ENCODE results near the gene ZMIZ1.
"Not testable (repeated sequence)": the region's sequence is repeated elsewhere in the genome, so short reads cannot be mapped to it uniquely, and the experiment has no call there.

Gene ZMIZ1

GRCh38 chr10:79268161-79268601, 199.4 kb downstream of the ZMIZ1 start:
- DNase-seq (ENCODE audit: low spot score), result no peak

GRCh38 chr10:79268742-79269141, 200.0 kb downstream of the ZMIZ1 start:
- DNase-seq (ENCODE audit: low spot score), result no peak

GRCh38 chr10:79269443-79269842, 200.7 kb downstream of the ZMIZ1 start:
- no peak for DNase-seq (ENCODE audit: low spot score)

- DNase-seq (ENCODE audit: low spot score), result no peak
Measured at GRCh38 chr10:79269969-79270368, 201.2 kb downstream of the ZMIZ1 start.

DNA sequence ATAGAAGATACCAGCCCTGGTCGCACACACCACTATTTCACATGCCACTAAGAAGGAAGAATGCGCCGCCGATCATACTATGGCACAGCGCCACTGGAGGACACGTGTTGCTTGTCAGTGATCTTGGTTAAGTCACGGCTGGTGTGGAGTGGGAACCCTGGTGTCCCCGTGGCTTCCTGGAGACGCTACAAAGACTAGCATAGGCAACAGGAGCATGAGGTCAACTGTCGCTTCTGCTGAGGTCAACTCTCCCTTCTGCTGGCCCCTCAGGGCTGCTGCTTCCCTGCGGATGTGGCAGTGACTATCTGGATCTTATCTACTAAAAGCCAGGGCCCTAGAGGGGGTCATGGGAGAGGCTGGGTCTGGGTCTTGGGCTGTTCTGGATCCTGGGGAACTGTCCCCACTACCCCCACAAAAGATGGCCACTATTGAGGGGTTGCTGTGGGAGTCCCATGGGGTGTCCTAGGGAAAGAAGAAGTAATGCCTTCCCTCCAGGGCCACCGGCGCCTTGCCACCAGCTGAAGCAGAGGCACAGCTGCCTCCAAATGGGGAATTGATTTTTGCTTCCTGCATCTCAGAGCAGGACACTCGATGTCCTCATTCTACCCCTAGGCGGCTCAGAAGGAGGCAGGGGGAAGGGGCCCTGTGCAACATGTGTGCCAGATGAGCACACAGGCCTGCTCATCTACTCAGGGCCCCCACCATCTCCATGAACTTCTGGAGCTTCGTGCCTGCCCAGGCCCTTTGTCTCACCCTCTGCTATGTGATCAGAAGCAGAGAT, 201.9 kb downstream of the ZMIZ1 start:
- no peak for DNase-seq (ENCODE audit: low spot score)

DNA sequence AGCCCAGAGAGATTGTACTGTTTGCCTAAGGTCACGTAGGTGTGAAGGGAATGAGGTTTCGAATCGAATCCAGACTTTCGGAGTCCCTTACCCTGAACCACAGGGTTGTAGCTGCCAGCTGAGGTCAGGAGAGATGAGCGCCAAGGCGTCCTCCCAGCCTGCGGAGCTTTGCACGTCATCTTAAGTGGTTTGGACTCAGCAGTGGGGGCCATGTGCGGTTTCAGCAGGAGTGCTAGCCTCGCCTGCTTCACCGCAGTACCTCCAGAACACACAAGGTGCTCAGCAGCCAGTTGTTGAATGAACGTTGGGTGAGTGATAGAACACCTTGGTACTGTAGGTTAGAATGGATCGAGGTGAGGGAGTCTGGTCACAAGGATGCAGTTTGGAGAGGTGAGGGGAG, 203.6 kb downstream of the ZMIZ1 start:
- DNase-seq (ENCODE audit: low spot score), result no peak

- DNase-seq (ENCODE audit: low spot score), result no peak
Measured at GRCh38 chr10:79273604-79274003, 204.8 kb downstream of the ZMIZ1 start.

GRCh38 chr10:79274279-79275104, 205.7 kb downstream of the ZMIZ1 start:
- DNase-seq (ENCODE audit: low spot score), result peak; percentile 87

DNA sequence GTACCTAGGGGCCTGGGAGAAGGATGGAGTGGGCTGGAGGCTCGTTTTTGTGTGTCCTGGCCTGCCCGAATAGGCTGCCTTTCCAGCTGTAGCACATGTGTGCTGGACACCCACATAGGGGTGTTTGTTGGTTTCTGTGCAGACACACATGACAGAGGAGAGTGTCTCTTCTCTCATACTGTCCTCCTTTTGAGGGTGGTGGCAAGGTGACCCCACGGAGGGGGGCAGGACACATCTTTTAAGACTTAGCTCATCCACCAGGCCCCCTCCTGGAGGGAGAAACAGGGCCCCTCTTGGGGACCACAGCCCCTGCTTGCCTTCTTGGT, 206.3 kb downstream of the ZMIZ1 start:
- DNase-seq (ENCODE audit: low spot score), result no peak

DNA sequence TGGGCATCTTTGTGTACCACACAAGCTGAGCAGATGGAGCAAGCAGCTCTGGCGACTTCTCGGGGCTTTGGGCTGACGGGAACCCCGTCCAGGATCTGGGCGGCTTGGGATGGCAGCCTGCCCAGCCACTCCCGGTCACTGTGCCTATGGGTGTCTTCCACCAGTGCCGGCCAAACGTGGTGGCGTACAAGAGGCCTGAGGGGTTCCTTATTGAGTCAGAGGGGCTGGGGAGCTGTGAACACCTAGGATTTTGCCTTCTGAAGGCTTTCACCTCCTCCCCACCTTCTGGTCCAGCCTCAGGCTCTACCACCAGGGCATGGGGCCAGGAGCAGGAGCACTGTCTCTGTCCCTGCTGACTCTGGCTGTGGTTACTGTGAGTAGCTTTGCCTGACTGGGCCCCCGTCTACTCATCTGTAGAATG, 206.7 kb downstream of the ZMIZ1 start:
- no peak for DNase-seq (ENCODE audit: low spot score)

DNA sequence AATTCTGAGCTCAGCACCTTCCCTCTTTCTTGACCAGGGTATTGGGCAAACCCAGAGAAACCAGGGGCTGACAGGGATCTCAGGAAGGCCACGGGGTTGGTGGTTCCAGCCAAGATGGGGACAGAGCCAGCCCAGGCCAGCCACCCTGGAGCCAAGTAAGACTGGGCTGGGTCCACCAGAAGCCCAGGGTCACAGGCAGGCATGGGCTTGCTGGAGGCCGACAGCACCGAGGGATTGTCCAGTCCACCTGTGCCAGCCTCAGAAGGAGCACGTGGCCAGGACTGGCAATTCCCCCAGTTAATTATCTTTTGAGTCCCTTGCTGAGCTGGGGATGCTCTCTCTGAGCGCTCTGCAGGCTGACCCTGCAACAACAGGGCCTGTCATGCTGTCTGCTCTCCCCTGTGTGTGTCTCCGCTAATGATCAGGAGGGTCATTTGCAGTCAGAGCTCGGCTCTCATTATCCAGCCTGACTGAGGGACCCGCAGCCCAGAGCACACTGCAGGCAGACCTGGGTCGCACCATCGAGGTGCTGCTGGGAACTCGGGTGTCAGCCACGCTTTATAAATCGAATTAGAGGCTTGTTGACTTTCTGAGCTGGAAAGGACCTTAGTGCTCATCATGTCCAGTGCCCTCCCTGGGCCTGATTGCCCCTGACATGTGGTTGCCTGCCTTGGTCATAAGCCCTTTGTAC, 209.0 kb downstream of the ZMIZ1 start:
- no peak for DNase-seq (ENCODE audit: low spot score)

- DNase-seq (ENCODE audit: low spot score), result not testable (repeated sequence)
Measured at GRCh38 chr10:79279047-79279446, 210.3 kb downstream of the ZMIZ1 start.

DNA sequence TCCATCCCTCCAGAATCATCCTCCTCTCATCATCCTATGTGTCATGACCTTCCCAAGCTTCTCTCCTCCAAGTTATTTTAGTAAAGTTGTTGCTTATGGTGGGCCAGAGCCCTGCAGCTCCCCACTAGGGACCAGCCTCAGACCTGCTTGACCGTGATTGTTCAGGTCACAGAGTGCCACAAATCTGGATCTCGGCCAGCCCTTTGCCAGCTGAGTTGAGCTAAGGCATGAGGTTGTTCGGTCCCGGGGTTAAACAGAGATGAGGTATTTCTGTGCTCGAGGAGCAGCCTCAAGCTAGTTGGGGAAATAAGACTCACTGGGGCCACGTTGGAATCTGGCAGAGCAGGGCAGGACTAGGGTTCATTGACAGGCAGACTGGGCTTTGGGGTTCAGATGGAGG, 212.2 kb downstream of the ZMIZ1 start:
- no peak for DNase-seq (ENCODE audit: low spot score)

DNA sequence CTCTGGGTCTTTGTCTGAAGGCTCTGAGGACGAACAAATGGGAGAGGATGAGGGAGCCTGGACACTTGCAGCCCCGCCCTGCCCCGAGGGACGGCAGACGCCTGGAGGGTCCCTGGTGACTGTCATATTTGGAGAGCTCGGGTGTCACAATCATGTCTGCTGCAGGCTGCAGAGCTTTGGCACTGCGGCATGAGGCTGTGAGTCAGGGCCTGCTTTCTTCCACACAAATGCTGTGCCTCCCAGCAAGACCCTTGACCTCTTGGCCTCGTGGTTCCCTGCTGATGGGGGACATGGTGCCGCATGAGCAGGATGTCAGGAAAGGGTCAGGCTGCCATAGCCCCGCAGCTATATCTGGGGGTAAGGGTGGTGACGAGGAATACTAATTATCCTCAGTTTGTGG, 213.6 kb downstream of the ZMIZ1 start:
- DNase-seq (ENCODE audit: low spot score), result no peak

GRCh38 chr10:79283616-79284015, 214.8 kb downstream of the ZMIZ1 start:
- DNase-seq (ENCODE audit: low spot score), result no peak

DNA sequence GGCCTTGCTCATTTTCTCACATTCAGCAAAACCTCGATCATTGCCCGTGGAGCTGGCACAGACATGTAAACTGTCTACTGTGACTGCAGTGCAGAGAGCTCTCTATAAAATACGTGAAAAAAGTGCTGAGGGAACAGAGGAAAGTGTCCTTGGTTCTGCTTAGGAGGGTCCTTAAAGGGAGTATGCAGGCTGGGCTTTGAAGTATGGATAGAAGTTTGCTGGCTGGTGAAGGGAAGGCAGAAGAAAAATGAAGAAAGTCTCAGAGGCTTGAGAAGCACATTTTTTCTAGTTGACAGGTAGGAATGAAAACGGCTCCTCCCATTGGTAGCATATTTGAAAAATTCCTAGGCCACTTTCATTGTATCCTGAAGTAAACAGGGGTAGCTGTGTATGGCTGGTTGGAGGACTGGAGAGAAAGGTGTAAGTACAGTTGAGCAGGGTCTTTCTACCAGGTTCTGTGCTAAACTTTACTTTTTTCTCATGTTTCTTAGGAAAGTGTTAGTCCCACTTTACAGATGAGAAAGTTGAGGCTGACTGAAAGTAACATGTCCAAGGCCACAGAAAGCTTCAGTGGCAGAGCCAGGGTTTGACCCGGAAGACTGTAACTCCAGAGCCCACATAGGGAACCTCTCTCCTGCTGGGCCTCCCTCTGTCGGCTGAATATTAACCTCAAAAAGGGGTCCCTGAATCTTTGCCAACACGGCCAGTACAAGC, 215.5 kb downstream of the ZMIZ1 start:
- no peak for DNase-seq (ENCODE audit: low spot score)

GRCh38 chr10:79285315-79286197, 216.8 kb downstream of the ZMIZ1 start:
- DNase-seq (ENCODE audit: low spot score), result no peak

GRCh38 chr10:79286318-79286951, 217.7 kb downstream of the ZMIZ1 start:
- DNase-seq (ENCODE audit: low spot score), result no peak

GRCh38 chr10:79287973-79288723, 219.4 kb downstream of the ZMIZ1 start:
- no peak for DNase-seq (ENCODE audit: low spot score)

GRCh38 chr10:79289801-79290200, 221.0 kb downstream of the ZMIZ1 start:
- DNase-seq (ENCODE audit: low spot score), result no peak

All from D341Med (cell line).